ENCODE results near the gene GGA1. TPM values are rescaled to one million over a fixed set of nuclear protein-coding genes. Genes with fewer than 3 reads are reported as not detected.

Gene GGA1
- total and polyA plus RNA-seq, 9 of the 15 experiments (the other 6 are each of a cell fraction or from before 2014, with no cell fraction given), result 1.5 to 69.5 (median 31.6) TPM

GRCh38 chr22:37561212-37562048 is 47.2 kb upstream of the GGA1 start (continued):
- TF ChIP-seq NR2F6 (CRISPR knock-in tag; IDR thresholded peaks at IDR 0.05) (no peak), FOSL1 (tag; conservative IDR thresholded peaks at IDR 0.05) (no peak), NR3C1 (CRISPR knock-in tag; IDR thresholded peaks at IDR 0.05) (no peak), ZNF589 (CRISPR knock-in tag; IDR thresholded peaks at IDR 0.05; ENCODE audit: low read depth) (no peak; the same call in 1 of the 2 replicates), ZNF444 (CRISPR knock-in tag; IDR thresholded peaks at IDR 0.05) (no peak), XRCC5 (IDR thresholded peaks at IDR 0.05; ENCODE audit: low read depth, low read length) (peak; percentile 20; the same call in 1 of the 2 replicates), SRSF1 (IDR thresholded peaks at IDR 0.05; ENCODE audit: low read depth, low read length) (no peak), RAD51 (IDR thresholded peaks at IDR 0.05; ENCODE audit: borderline replicate concordance, low read depth) (0 out of 2 replicates have a peak, but pooled peaks have one; percentile 28), NBN (IDR thresholded peaks at IDR 0.05; ENCODE audit: low read depth) (no peak), RBM15 (IDR thresholded peaks at IDR 0.05; ENCODE audit: insufficient read depth, low read length) (no peak), MXI1 (IDR thresholded peaks at IDR 0.05; ENCODE audit: low read depth, low read length) (0 out of 2 replicates have a peak, but pooled peaks have one; percentile 37), HLTF (IDR thresholded peaks at IDR 0.05) (no peak), ZNF717 (CRISPR knock-in tag; IDR thresholded peaks at IDR 0.05) (no peak), ARID2 (IDR thresholded peaks at IDR 0.05) (no peak), FOXJ3 (CRISPR knock-in tag; IDR thresholded peaks at IDR 0.05) (no peak)
- TF ChIP-seq, protein P1, sequence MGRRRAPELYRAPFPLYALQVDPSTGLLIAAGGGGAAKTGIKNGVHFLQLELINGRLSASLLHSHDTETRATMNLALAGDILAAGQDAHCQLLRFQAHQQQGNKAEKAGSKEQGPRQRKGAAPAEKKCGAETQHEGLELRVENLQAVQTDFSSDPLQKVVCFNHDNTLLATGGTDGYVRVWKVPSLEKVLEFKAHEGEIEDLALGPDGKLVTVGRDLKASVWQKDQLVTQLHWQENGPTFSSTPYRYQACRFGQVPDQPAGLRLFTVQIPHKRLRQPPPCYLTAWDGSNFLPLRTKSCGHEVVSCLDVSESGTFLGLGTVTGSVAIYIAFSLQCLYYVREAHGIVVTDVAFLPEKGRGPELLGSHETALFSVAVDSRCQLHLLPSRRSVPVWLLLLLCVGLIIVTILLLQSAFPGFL (CRISPR knock-in tag; IDR thresholded peaks at IDR 0.05), result no peak
- TF ChIP-seq, protein P2, sequence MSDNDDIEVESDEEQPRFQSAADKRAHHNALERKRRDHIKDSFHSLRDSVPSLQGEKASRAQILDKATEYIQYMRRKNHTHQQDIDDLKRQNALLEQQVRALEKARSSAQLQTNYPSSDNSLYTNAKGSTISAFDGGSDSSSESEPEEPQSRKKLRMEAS (CRISPR knock-in tag; IDR thresholded peaks at IDR 0.05), result peak; percentile 97

All from K562 (cell line).